ENCODE measurements around the gene NUDT14. TPM values are rescaled to one million over a fixed set of nuclear protein-coding genes. Genes with fewer than 3 reads are reported as not detected.
A peak's percentile ranks its signal among the peaks of the same experiment; 100 is the strongest.

The NUDT14 gene
- total RNA-seq, 1 donor from 2014 or later: 8.5 TPM

GRCh38 chr14:105187935-105188524 lies 6.9 kb upstream of the NUDT14 start:
- intact Hi-C loops (cut with micrococcal nuclease): loop anchor here (5.0 to 10.0 kb wide), 2 partner anchors 57 to 96 kb away; partner anchors contain the start of gene BTBD6
- Mint-ChIP-seq H3K4me3 (no peak overlapping the region), H3K27ac (no peak overlapping the region), H3K4me1 (ENCODE audit: low read depth) (no peaks in the 10 kb centered on the region), H3K36me3 (ENCODE audit: low read depth) (peaks cover 1% of the 10 kb centered on the region), H3K9me3 (no peaks in the 10 kb centered on the region), H3K27me3 (ENCODE audit: insufficient read depth) (peaks cover 22% of the 10 kb centered on the region)
- DNase-seq (ENCODE audit: low spot score): no peak

- intact Hi-C loops (cut with micrococcal nuclease): loop anchor here (5.0 to 10.0 kb wide), 2 partner anchors 58 to 95 kb away; partner anchors contain the start of gene BTBD6
- H3K4me3 Mint-ChIP-seq: no peak overlapping the region
- DNase-seq (ENCODE audit: low spot score): no peak
- no peaks in the 10 kb centered on the region for H3K4me1 Mint-ChIP-seq (ENCODE audit: low read depth)
- peaks cover 1% of the 10 kb centered on the region for H3K36me3 Mint-ChIP-seq (ENCODE audit: low read depth)
- H3K27me3 Mint-ChIP-seq (ENCODE audit: insufficient read depth): peaks cover 25% of the 10 kb centered on the region
- no peak overlapping the region for H3K27ac Mint-ChIP-seq
- H3K9me3 Mint-ChIP-seq: no peaks in the 10 kb centered on the region
These were observed 6.0 kb upstream of the NUDT14 start for GRCh38 chr14:105187116-105187515.

- Mint-ChIP-seq H3K27me3 (ENCODE audit: insufficient read depth) (peaks cover 24% of the 10 kb centered on the region), H3K4me3 (no peak overlapping the region), H3K36me3 (ENCODE audit: low read depth) (peaks cover 1% of the 10 kb centered on the region), H3K9me3 (no peaks in the 10 kb centered on the region), H3K27ac (no peak overlapping the region), H3K4me1 (ENCODE audit: low read depth) (no peaks in the 10 kb centered on the region)
- intact Hi-C loops (cut with micrococcal nuclease): loop anchor here (5.0 to 10.0 kb wide), 2 partner anchors 59 to 94 kb away; partner anchors contain the start of gene BTBD6
- no peak for DNase-seq (ENCODE audit: low spot score)
These were observed 4.9 kb upstream of the NUDT14 start for GRCh38 chr14:105185973-105186372.

GRCh38 chr14:105185001-105185400 lies 3.9 kb upstream of the NUDT14 start:
- peaks cover 1% of the 10 kb centered on the region for H3K36me3 Mint-ChIP-seq (ENCODE audit: low read depth)
- no peaks in the 10 kb centered on the region for H3K9me3 Mint-ChIP-seq
- H3K4me3 Mint-ChIP-seq: no peak overlapping the region
- intact Hi-C loops (cut with micrococcal nuclease): loop anchor here (5.0 to 10.0 kb wide), 2 partner anchors 60 to 93 kb away; partner anchors contain the start of gene BTBD6
- DNase-seq (ENCODE audit: low spot score): no peak
- no peak overlapping the region for H3K27ac Mint-ChIP-seq
- H3K4me1 Mint-ChIP-seq (ENCODE audit: low read depth): peaks cover under 1% of the 10 kb centered on the region
- H3K27me3 Mint-ChIP-seq (ENCODE audit: insufficient read depth): peaks cover 23% of the 10 kb centered on the region

- H3K36me3 Mint-ChIP-seq (ENCODE audit: low read depth): peaks cover 1% of the 10 kb centered on the region
- no peak overlapping the region for H3K4me3 Mint-ChIP-seq
- intact Hi-C loops (cut with micrococcal nuclease): loop anchor here (5.0 to 10.0 kb wide), 2 partner anchors 60 to 118 kb away; partner anchors contain the start of genes BRF1 and BTBD6
- peaks cover 20% of the 10 kb centered on the region for H3K27me3 Mint-ChIP-seq (ENCODE audit: insufficient read depth)
- H3K9me3 Mint-ChIP-seq: no peaks in the 10 kb centered on the region
- H3K4me1 Mint-ChIP-seq (ENCODE audit: low read depth): peaks cover 5% of the 10 kb centered on the region
- no peak for DNase-seq (ENCODE audit: low spot score)
- no peak overlapping the region for H3K27ac Mint-ChIP-seq
These were observed 3.3 kb upstream of the NUDT14 start for GRCh38 chr14:105184461-105184860.

- peaks cover 5% of the 10 kb centered on the region for H3K4me1 Mint-ChIP-seq (ENCODE audit: low read depth)
- intact Hi-C loops (cut with micrococcal nuclease): loop anchor here (5.0 to 10.0 kb wide), 2 partner anchors 62 to 120 kb away; partner anchors contain the start of genes BRF1 and BTBD6
These were observed 1.3 kb upstream of the NUDT14 start for GRCh38 chr14:105182296-105183020.

GRCh38 chr14:105181549-105182295 lies 610 bp upstream of the NUDT14 start:
- H3K4me1 Mint-ChIP-seq (ENCODE audit: low read depth): peaks cover 5% of the 10 kb centered on the region

More at GRCh38 chr14:105182296-105183020, 1.3 kb upstream of the NUDT14 start:
- Mint-ChIP-seq H3K27me3 (ENCODE audit: insufficient read depth) (peaks cover 17% of the 10 kb centered on the region), H3K9me3 (no peaks in the 10 kb centered on the region), H3K4me3 (peak overlapping the region; percentile 69), H3K27ac (no peak overlapping the region), H3K36me3 (ENCODE audit: low read depth) (no peaks in the 10 kb centered on the region)
- DNase-seq (ENCODE audit: low spot score): no peak

GRCh38 chr14:105179191-105179590 lies 1.9 kb downstream of the NUDT14 start:
- no peak for DNase-seq (ENCODE audit: low spot score)
- Mint-ChIP-seq H3K4me1 (ENCODE audit: low read depth) (peaks cover 9% of the 10 kb centered on the region), H3K4me3 (no peak overlapping the region), H3K27ac (no peak overlapping the region), H3K36me3 (ENCODE audit: low read depth) (no peaks in the 10 kb centered on the region), H3K9me3 (no peaks in the 10 kb centered on the region), H3K27me3 (ENCODE audit: insufficient read depth) (peaks cover 12% of the 10 kb centered on the region)
- intact Hi-C loops (cut with micrococcal nuclease): no loop called here

More at GRCh38 chr14:105181549-105182295, 610 bp upstream of the NUDT14 start:
- DNase-seq (ENCODE audit: low spot score): no peak
- H3K4me3 Mint-ChIP-seq: peak overlapping the region; percentile 69
- no peak overlapping the region for H3K27ac Mint-ChIP-seq
- H3K36me3 Mint-ChIP-seq (ENCODE audit: low read depth): no peaks in the 10 kb centered on the region
- H3K9me3 Mint-ChIP-seq: no peaks in the 10 kb centered on the region
- intact Hi-C loops (cut with micrococcal nuclease): loop anchor here (5.0 to 10.0 kb wide), 2 partner anchors 63 to 121 kb away; partner anchors contain the start of genes BRF1 and BTBD6
- H3K27me3 Mint-ChIP-seq (ENCODE audit: insufficient read depth): peaks cover 17% of the 10 kb centered on the region

GRCh38 chr14:105178868-105179140 lies 2.3 kb downstream of the NUDT14 start:
- Mint-ChIP-seq H3K36me3 (ENCODE audit: low read depth) (no peaks in the 10 kb centered on the region), H3K27ac (no peak overlapping the region), H3K9me3 (no peaks in the 10 kb centered on the region), H3K27me3 (ENCODE audit: insufficient read depth) (peaks cover 12% of the 10 kb centered on the region), H3K4me3 (no peak overlapping the region), H3K4me1 (ENCODE audit: low read depth) (peaks cover 9% of the 10 kb centered on the region)
- intact Hi-C loops (cut with micrococcal nuclease): no loop called here
- no peak for DNase-seq (ENCODE audit: low spot score)

GRCh38 chr14:105178069-105178867 lies 2.8 kb downstream of the NUDT14 start:
- intact Hi-C loops (cut with micrococcal nuclease): no loop called here
- H3K9me3 Mint-ChIP-seq: no peaks in the 10 kb centered on the region
- H3K4me3 Mint-ChIP-seq: no peak overlapping the region
- peaks cover 8% of the 10 kb centered on the region for H3K27me3 Mint-ChIP-seq (ENCODE audit: insufficient read depth)
- H3K4me1 Mint-ChIP-seq (ENCODE audit: low read depth): peaks cover 9% of the 10 kb centered on the region
- no peak for DNase-seq (ENCODE audit: low spot score)
- no peak overlapping the region for H3K27ac Mint-ChIP-seq
- no peaks in the 10 kb centered on the region for H3K36me3 Mint-ChIP-seq (ENCODE audit: low read depth)

GRCh38 chr14:105177082-105177481 lies 4.0 kb downstream of the NUDT14 start:
- Mint-ChIP-seq H3K27me3 (ENCODE audit: insufficient read depth) (peaks cover 2% of the 10 kb centered on the region), H3K9me3 (no peaks in the 10 kb centered on the region), H3K4me3 (no peak overlapping the region), H3K27ac (no peak overlapping the region), H3K4me1 (ENCODE audit: low read depth) (peaks cover 9% of the 10 kb centered on the region), H3K36me3 (ENCODE audit: low read depth) (no peaks in the 10 kb centered on the region)
- intact Hi-C loops (cut with micrococcal nuclease): no loop called here
- no peak for DNase-seq (ENCODE audit: low spot score)

- no peak for DNase-seq (ENCODE audit: low spot score)
- Mint-ChIP-seq H3K9me3 (no peaks in the 10 kb centered on the region), H3K27me3 (ENCODE audit: insufficient read depth) (peaks cover 2% of the 10 kb centered on the region), H3K4me3 (no peak overlapping the region), H3K27ac (no peak overlapping the region), H3K4me1 (ENCODE audit: low read depth) (peaks cover 9% of the 10 kb centered on the region), H3K36me3 (ENCODE audit: low read depth) (no peaks in the 10 kb centered on the region)
- intact Hi-C loops (cut with micrococcal nuclease): no loop called here
These were observed 4.6 kb downstream of the NUDT14 start for GRCh38 chr14:105176513-105176912.
